PFSK-1 (cell line): ENCODE data around the gene EPC1.

ENCODE experiments used
- FOXP2 ChIP-seq: optimal IDR thresholded peaks from 2 replicates; pipeline ENCODE3; 2011; ENCODE audit warnings: borderline replicate concordance, control low read depth, inconsistent platforms; ENCODE audit not compliant: insufficient read depth; ENCODE audit errors: extremely low read length, extremely low read depth
- POLR2AphosphoS5 ChIP-seq: IDR thresholded peaks from 2 replicates; pipeline ENCODE4 v1.6.1; 2012; ENCODE audit warnings: low read depth, mild to moderate bottlenecking, control low read depth, low read length, moderate library complexity
- REST ChIP-seq, 2 experiments: IDR thresholded peaks; 2 replicates each; pipeline versions ENCODE4 v1.6.1 to v1.8.0; 2011 to 2012; ENCODE audit warnings: low read depth in 2 of 2, low read length in 2 of 2, control low read depth in 1 of 2, inconsistent platforms in 1 of 2, mild to moderate bottlenecking in 1 of 2, moderate library complexity in 1 of 2; ENCODE audit not compliant: insufficient read depth in 1 of 2
- SIN3A ChIP-seq: IDR thresholded peaks from 2 replicates; pipeline ENCODE4 v1.6.1; 2012; ENCODE audit warnings: mild to moderate bottlenecking, low read length, moderate library complexity, borderline replicate concordance; ENCODE audit not compliant: insufficient read depth
- TAF1 ChIP-seq: IDR thresholded peaks from 2 replicates; pipeline ENCODE4 v1.6.1; 2012; ENCODE audit warnings: low read length, control low read depth, borderline replicate concordance; ENCODE audit not compliant: insufficient read depth

The EPC1 gene

GRCh38 chr10:32227802-32228201 lies 119.2 kb downstream of the EPC1 start:
- TF ChIP-seq SIN3A (no peak), REST (IDR thresholded peaks at IDR 0.05; ENCODE audit: insufficient read depth in 1 of 2, low read depth in 2 of 2, low read length in 2 of 2) (no peak), POLR2AphosphoS5 (no peak), FOXP2 (no peak), TAF1 (no peak)

- TF ChIP-seq REST (IDR thresholded peaks at IDR 0.05; ENCODE audit: insufficient read depth in 1 of 2, low read depth in 2 of 2, low read length in 2 of 2) (no peak), POLR2AphosphoS5 (no peak), FOXP2 (no peak)
These were observed 120.3 kb downstream of the EPC1 start for GRCh38 chr10:32226624-32227023.

GRCh38 chr10:32225976-32226375 lies 121.0 kb downstream of the EPC1 start:
- TF ChIP-seq FOXP2 (no peak), POLR2AphosphoS5 (no peak), TAF1 (no peak), SIN3A (no peak), REST (IDR thresholded peaks at IDR 0.05; ENCODE audit: insufficient read depth in 1 of 2, low read depth in 2 of 2, low read length in 2 of 2) (no peak)
